ENCODE data around the gene FIG4.

- TF ChIP-seq, protein P1, sequence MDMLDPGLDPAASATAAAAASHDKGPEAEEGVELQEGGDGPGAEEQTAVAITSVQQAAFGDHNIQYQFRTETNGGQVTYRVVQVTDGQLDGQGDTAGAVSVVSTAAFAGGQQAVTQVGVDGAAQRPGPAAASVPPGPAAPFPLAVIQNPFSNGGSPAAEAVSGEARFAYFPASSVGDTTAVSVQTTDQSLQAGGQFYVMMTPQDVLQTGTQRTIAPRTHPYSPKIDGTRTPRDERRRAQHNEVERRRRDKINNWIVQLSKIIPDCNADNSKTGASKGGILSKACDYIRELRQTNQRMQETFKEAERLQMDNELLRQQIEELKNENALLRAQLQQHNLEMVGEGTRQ (IDR thresholded peaks at IDR 0.05; ENCODE audit: low read depth, low read length), result no peak
- TF ChIP-seq SMC3 (IDR thresholded peaks at IDR 0.05; ENCODE audit: low read depth, low read length) (no peak), POLR2A (IDR thresholded peaks at IDR 0.05; ENCODE audit: low read depth, low read length) (no peak), RAD21 (IDR thresholded peaks at IDR 0.05; ENCODE audit: low read length) (no peak), FOS (IDR thresholded peaks at IDR 0.05; ENCODE audit: low read depth, low read length) (no peak), RCOR1 (IDR thresholded peaks at IDR 0.05; ENCODE audit: insufficient replicate concordance, low read length) (no peak)
- TF ChIP-seq, protein P2, sequence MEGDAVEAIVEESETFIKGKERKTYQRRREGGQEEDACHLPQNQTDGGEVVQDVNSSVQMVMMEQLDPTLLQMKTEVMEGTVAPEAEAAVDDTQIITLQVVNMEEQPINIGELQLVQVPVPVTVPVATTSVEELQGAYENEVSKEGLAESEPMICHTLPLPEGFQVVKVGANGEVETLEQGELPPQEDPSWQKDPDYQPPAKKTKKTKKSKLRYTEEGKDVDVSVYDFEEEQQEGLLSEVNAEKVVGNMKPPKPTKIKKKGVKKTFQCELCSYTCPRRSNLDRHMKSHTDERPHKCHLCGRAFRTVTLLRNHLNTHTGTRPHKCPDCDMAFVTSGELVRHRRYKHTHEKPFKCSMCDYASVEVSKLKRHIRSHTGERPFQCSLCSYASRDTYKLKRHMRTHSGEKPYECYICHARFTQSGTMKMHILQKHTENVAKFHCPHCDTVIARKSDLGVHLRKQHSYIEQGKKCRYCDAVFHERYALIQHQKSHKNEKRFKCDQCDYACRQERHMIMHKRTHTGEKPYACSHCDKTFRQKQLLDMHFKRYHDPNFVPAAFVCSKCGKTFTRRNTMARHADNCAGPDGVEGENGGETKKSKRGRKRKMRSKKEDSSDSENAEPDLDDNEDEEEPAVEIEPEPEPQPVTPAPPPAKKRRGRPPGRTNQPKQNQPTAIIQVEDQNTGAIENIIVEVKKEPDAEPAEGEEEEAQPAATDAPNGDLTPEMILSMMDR (conservative IDR thresholded peaks at IDR 0.05; ENCODE audit: low read depth, low read length), result no peak
Measured at GRCh38 chr6:109690373-109690736, 741 bp upstream of the FIG4 start.
